HG03558 (cell line): ENCODE measurements around the gene RAET1L.
"Not testable (repeated sequence)": the region's sequence is repeated elsewhere in the genome, so short reads cannot be mapped to it uniquely, and the experiment has no call there.

ENCODE experiments used
- ATAC-seq: cut with Tn5 transposase; IDR thresholded peaks from one replicate; pipeline ENCODE4 v1.9.1; 2021; ENCODE audit warnings: moderate number of reproducible peaks; ENCODE audit not compliant: unreplicated experiment; ENCODE audit errors: extremely low read depth

RAET1L gene

DNA sequence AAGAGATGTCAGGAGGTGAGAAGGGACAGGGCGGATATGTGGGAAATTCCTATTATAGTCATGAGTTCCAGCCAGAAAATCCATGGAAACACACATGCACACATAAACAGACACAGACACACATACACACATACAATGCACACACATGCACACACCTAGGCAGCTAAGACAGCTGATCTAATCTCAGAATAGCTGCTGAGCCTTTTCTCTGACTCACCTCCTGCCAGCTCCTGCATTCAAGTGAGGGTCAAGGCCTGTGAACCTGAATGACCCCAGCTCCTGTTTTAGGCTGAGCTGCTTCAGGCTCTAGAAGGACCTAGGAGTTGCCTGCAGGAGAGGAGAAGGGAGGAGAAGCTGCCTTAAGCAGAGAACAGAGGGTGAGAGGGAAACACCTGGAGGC lies 21.6 kb upstream of the RAET1L start:
- ATAC-seq, result no peak

DNA sequence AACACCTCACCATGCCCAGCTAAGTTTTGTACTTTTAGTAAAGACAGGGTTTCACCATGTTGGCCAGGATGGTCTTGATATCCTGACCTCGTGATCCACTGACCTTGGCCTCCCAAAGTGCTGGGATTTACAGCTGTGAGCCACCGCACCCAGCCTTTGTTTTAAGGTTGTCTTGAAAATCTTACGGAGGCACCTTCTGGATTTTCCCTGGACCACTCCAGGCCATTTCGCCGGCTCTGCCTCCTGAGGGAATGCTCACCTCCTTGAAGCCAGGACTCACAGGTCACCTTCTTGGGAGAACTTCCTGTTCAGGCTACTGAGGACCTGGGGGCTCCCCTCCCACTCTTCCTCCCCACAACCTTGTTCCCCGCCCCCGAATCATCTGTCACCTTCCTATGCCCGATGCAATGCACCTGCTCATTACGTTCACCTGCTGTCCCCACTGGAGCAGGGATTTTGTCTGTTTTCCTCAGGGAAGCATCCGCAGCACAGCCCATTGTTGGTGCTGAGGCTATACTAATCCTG lies 19.4 kb upstream of the RAET1L start:
- ATAC-seq, result no peak

DNA sequence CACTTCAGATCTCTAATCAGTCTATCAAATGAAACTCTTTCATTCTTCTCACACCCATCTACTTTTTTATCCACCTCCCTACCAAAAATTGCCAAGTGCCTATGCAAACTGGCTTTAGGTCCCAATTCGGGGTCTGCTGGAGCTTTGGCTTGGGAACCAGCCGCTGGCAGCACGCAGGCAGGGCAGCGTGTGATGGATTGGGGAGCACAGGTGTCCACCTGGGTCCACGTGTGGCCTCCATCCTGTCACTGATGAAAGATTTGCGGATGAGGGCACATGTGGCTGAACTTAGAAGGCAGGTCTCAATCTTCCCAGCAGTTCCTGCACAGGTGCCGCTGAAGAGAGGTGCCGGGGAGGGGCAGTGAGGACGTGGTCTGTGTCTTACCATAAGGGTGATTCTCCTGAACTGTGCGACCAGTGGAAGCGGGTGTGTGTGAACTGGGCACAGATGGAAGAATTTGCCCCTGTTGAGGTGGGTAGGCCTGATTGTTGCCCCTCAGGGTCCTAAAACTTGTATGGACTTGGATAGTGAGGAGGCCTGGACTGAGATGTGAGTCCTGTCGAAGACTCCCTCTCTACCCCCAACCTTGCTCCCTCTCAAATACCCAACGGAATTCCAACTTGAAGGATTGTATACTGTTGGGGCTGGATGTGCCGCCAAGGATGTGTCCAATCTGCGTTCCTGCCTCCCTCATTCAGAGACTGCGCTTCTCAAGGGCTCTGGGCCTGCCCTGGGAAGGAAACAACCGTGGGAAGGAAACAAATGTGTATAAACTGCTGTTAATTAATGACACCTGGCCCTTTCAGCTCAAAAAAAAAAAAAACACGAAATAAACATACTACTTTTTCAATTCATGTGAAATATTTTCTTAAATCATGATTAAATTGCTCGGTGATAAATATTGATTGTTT lies 18.4 kb upstream of the RAET1L start:
- ATAC-seq, result no peak

DNA sequence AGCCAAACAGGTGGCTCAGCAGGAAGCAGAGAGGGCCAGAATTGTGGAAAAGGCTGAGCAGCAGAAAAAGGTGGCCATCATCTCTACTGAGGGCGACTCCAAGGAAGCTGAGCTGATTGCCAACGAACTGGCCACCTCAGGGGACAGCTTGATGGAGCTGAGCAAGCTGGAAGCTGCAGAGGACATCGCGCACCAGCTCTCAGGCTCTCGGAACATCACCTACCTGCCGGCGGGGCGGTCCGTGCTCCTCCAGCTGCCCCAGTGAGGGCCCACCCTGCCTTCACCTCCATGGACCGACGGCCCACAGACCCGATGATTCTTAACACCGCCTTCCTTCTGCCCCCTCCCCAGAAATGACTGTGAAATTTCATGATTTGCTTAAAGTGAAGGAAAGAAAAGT lies 17.8 kb upstream of the RAET1L start:
- no peak for ATAC-seq

DNA sequence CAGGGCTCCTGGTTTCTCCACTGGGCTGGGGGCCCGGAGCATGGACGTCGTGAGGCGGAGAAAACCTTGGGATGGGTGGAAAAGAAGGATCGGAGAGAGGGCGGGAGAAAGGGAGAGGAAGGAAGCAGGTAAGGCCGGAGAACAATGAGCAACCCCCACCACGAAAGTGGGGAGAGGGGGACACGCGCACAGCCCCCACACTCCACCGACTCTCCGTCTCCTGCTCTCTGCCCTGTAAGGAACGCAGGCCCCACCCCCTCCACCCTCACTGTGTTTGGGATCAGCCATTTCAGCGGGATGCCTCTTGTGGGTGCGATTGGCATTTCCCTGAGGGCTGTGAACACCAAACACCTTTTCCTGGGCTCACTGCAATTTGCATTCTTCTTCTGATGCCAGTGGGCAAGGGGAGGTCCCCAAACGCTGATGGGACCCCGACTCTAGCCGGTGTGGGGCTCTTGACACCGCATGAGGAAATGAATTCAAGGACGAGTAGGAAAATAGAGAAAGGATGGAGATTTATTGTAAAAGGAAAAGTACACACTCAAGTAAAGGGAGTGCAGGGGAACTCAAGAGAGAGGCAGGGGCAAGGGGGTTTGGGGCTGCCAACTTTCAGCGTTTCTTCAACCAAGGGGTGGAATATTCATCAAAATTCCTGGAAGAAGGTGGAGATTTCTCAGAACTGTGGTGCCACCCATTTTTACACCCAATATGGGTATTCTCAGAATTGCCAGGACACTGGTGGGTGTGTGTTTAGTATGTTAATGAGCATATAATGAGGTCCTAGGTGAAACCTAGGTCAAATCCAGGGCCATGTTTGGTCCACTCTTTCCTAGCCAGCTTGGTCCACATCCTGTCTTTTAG lies 13.1 kb upstream of the RAET1L start:
- no peak for ATAC-seq

DNA sequence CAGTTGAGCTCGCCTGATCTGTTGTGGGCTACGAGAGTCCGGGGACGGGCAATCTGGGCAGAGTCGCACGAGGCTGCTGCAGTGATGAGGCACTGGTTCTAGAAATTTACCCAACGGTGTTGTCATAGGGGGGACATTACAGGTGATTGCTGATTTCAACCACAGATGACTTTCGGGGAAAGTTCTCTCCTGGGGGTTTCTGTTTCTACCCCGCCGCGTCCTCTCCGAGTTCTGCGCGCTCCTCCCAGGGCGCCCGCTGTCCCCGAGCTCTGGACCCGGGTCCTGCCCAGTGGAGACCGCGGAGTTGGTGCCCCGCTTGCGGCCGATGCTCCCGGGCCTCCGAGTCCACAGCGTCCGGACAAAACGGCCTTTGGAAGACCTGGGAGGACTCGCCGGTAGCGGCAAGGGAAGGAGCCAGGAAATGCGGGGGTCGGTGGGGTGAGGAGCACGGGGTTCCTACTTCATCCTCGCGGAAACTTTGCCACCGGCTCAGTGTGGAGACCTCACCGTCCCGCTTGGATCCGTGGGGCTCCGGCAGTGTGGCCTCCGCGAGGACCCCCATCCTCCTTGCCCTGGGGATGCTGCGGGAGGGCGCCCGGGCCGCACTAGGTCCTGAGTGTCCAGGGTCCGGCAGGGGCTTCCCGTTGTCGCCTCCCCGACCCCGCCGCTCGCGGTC lies 12.3 kb upstream of the RAET1L start:
- no peak for ATAC-seq

DNA sequence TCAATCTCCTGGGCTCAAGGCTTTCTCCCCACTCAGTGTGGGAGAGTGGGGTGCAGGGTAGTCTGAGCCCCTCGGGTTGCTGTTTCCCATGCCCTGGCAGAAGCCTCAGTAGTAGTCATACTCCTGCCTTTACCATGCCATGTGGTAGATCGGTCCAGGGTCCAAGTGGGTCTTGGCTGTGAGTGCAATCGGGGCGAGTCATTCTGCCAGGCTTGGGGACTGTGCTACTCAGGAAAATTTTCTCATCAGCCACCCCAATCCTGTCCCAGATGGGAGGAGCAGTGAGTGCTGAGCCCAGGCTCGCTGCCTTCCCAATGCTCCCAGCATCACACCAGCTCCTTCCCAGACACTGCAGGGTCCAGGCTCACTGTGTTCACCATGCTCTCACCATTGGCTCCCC lies 10.7 kb upstream of the RAET1L start:
- no peak for ATAC-seq

DNA sequence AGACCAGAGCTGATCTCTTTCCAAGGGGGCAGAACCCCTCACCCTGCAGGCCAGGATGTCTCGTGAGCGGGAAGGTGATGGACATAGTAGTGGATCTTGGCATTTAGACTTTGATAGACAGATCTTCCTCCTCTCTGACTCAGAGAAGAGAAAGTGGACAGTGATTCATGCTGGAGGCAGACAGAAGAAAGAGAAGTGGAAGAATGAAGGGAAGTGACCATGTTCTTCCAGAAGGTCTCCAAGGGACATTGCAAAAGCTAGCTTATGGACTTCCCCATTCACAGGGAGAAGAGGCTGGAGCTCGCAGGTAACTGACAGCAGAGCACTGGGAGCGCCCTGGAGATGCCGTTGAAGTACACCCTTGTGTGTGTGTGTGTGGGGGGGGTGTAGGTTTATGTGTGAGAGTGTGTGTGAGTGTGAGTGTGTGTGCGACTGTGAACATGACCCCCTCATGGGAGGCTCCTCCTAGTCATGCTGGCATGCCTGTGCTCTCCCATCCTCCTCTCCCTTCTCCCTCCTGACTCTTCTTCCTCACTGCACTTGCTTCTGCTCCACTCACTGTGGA lies 8.0 kb upstream of the RAET1L start:
- no peak for ATAC-seq

DNA sequence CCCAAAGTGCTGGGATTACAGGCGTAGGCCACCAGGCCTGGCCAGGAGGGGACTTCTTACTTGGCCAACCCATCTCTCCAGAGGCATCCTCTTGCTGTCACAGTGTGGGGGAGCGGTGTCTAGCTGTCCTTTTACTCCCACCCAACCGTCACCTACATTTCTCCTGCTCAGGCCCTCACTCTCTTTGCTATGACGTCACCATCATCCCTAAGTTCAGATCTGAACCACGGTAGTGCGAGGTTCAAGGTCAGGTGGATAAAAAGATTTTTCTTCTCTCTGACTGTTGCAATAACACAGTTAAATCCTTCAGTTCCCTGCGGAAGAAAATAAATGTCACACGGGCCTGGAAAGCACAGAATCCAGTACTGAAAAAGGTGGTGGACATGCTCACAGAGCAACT lies 7.3 kb upstream of the RAET1L start:
- no peak for ATAC-seq

DNA sequence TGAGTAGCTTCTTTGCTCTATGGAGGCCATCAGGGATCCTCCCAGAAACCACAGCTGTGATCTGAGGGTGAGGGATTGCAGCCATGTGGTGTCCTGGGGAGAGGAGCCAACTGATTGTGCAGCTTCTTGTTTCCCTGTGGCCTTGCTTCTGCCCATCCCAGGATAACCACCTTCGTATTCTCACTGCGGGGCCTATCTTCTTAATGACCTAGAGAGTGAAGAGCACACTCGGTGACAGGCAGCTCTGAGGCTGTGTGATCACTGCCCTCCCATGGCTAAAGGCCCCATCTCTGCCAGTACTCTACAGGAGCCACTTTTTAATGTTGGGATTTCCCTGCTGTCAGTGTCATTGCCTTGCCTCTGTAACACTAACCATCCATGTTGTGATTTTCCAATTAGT lies 5.3 kb upstream of the RAET1L start:
- ATAC-seq, result no peak

DNA sequence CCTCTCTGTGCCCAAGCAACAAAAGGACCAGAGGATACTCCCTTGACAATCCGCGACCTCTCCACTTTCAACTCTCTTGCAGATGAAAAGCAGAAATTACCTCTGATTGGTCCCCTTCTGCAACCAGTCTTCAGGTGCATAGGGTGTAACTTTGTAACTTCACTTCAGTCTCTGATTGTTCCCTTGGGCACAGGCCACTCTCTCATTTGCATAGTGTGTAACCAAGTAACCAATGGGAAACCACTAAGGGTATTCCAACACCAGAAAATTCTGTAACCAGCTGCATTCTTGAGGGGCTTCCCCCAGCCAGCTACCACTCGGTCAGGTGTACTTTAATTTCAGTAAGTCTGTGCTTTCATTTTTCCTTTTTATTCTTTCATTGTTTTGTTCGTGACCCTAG lies 4.4 kb upstream of the RAET1L start:
- ATAC-seq, result no peak

DNA sequence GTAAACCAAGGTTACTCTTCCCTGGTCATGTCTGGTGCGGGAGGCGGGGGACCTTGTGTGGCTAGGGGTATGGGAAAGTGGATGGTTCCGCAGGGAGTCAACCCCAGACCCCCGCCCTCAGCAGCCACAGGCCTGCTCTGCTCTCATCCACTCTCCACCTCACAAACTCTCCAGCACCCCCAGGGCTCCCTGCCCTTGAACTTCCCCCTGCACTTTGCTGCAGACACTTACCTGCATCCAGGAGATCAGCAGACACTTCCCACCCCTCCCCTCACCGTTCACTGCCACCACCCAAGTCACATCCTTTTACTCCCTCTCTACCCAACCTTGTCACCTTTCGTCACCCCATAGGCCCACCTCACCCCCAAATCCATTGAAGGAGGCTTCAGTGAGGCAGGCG lies 3.9 kb upstream of the RAET1L start:
- no peak for ATAC-seq

DNA sequence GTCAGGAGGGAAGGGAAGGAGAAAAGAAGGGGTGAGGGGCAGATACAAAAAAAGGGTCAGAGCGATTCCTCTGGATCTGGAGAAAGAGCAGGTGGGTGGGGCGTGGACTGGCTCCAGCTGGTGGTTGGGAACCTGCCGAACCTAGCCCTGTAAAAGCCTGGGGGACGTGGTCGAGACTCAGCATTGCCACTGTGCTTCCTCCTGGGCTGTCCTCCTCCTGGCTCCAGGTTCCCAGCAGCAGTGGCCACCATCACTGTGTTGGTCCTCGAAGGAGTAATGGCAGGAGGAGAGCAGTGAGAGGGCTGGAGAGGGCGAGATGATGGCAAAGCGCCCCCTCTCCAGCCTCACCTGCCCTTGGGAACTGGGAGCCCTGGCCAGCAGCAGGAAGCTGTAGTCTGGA lies 3.5 kb upstream of the RAET1L start:
- no peak for ATAC-seq

DNA sequence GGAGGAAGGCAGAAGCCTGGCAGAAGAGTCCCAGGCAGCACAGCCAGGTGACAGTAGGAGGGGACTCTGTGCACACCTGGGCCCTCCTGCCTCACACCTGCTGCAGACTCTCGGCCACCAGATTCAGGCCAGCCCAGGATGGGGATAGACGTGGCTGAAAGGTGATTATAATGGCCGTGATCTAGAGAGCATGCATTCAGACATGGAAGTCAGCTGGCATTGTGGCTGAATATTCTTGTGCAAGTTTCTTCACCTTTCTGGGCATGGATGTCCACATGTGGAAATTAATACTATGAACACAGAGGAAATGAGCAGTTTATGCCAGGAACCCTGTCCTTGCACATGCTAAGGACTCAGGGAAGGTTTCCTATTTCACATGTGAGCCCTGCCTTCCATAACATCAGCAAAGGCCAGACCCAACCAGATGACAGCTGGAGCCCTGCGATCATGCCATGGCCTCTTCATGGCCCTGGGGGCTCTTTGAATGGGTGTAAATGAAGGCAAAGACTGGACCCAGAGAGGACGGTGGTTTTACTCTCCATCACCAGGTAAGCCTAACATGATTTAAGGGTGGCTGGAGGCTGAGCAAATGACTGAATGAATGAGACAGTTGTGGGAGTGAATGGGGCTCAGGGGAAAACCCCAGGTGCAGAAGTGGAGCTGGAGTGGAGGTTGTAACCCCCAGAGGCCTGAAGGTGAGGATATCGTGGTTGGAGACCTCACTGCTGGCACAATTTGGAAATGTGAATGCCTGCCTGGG lies 2.7 kb upstream of the RAET1L start:
- ATAC-seq, result no peak

DNA sequence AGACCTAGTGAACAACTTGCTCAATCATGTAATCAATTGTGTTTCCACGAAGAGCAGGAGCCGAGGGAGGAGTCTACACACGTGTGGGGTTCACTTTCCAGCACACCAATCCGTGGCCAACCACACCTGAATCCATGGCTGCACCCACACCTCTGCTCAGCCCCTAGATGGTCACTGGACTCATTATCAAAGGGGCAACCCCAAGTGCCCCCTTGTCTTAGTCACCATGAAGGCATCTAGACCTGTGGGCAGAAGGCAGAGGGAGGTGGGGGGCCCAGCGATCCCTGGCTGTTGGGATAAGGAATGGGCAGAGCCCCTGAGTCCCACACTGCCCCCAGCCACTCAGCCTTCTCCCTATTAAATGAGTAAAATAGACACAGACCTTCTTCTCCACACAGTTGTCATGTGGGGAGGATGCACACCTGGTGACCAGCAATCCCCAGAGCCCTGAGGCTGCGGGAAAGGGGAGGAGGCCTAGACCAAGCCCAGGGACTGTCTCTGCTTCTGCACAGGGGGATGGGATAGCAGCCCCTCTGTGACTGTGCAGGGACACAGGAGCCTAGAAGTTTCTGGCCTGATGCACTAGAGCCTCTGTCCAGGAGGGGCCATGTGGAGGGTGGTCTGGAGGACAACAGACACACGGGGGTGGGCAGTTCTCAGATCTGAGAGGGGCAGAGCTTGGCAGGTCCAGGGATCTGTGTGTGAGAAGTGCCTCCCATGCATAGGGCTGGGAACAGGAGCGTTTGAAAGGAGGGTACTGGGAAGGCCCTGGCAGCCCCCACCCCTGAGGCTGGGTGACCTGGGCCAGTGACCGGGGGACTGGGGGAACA lies 1.9 kb upstream of the RAET1L start:
- no peak for ATAC-seq

DNA sequence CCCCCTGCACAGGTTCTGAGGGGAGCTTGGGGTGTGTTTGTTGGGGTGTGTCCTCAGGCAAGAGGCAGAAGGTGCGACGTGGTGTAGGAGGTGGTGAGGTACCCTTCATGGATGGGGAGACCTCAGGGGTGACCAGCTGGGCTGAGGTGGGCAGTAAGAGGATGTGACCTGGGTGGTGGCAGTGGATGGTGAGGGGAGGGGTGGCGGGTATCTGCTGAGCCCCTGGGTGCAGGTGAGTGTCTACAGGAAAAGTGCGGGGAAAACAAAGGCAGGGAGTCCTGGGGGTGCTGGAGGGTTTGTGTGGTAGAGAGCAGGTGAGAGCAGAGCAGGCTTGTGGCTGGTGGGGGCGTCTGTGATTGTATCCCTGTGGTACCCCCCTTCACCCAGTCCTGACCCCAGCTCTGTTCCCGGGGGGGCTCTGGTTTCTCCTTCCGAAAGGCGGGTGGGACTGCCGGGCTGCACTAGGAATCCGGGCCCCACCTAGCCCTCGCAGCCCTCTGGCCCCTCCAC lies 631 bp downstream of the RAET1L start:
- no peak for ATAC-seq

DNA sequence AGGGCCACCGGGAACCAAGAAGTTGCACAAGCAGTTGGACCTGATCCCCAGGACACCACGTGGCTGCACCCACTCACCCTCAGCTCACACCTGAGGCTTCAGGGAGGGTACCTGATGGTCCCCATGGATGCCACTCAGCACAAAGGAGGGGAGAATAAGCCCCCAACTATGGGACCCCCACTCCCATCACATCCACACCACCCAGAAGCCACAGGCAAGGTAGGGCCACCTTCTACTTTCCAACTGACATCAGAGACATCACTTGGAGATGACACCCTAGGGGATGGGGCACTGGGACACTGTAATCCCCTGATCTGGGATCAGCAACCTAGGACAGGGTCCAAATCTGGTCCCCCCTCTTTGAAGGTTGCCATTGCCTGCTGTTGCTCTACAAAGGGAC lies 1.3 kb downstream of the RAET1L start:
- not testable (repeated sequence) for ATAC-seq

DNA sequence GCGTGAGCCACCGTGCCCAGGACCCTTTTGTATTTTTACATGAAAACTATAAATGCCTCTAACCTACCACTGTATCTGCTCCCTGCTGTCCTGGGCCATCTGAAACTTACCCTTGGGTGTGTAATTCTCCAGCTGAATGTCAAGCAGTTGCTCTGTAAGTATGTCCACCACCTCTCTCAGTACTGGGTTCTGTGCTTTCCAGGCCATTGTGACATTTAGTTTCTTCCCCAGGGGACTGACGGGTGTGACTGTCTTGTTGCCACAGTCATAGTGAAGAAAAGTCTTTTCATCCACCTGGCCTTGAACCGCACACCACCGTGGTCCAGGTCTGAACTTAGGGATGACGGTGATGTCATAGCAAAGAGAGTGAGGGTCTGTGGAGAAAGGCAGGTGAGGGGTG lies 3.5 kb downstream of the RAET1L start:
- ATAC-seq, result not testable (repeated sequence)
